Daoy (cell line): ENCODE measurements around the gene DZIP1. TPM values are rescaled to one million over a fixed set of nuclear protein-coding genes. Genes with fewer than 3 reads are reported as not detected.
"Not testable (repeated sequence)": the region's sequence is repeated elsewhere in the genome, so short reads cannot be mapped to it uniquely, and the experiment has no call there.

Experiments used
- DNase-seq: peaks from one replicate; pipeline ENCODE4 v3.0.0-alpha.2; 2015; ENCODE audit warnings: low read depth
- total RNA-seq: library from RNA; depleted of rRNA; stranded (reverse); fragments of >200 nt; shearing (Covaris generic); gene quantifications from 2 replicates; pipeline ENCODE4 v1.2.3, GENCODE V29; 2014

DZIP1 gene
- total RNA-seq, 1 experiment from 2014 or later, result 14.1 TPM

- DNase-seq, result no peak
Measured at GRCh38 chr13:95601906-95602305, 42.6 kb downstream of the DZIP1 start.

- DNase-seq, result no peak
Measured at GRCh38 chr13:95601216-95601615, 43.3 kb downstream of the DZIP1 start.

- no peak for DNase-seq
Measured at GRCh38 chr13:95596701-95597100, 47.8 kb downstream of the DZIP1 start.

- DNase-seq, result no peak
Measured at GRCh38 chr13:95593462-95593861, 51.0 kb downstream of the DZIP1 start.

- no peak for DNase-seq
Measured at GRCh38 chr13:95588721-95589120, 55.8 kb downstream of the DZIP1 start.

GRCh38 chr13:95588134-95588533, 56.4 kb downstream of the DZIP1 start:
- DNase-seq, result no peak

GRCh38 chr13:95585867-95586266, 58.6 kb downstream of the DZIP1 start:
- no peak for DNase-seq

GRCh38 chr13:95579303-95579702, 65.2 kb downstream of the DZIP1 start:
- DNase-seq, result no peak

- peak; percentile 14 for DNase-seq
Measured at GRCh38 chr13:95573221-95573620, 71.3 kb downstream of the DZIP1 start.

- no peak for DNase-seq
Measured at GRCh38 chr13:95571941-95572340, 72.6 kb downstream of the DZIP1 start.

- DNase-seq, result no peak
Measured at GRCh38 chr13:95570016-95570415, 74.5 kb downstream of the DZIP1 start.

- DNase-seq, result no peak
Measured at GRCh38 chr13:95568131-95568530, 76.4 kb downstream of the DZIP1 start.

- not testable (repeated sequence) for DNase-seq
Measured at GRCh38 chr13:95565758-95566157, 78.7 kb downstream of the DZIP1 start.

GRCh38 chr13:95564733-95565291, 79.7 kb downstream of the DZIP1 start:
- DNase-seq, result peak; percentile 21

GRCh38 chr13:95564091-95564490, 80.4 kb downstream of the DZIP1 start:
- no peak for DNase-seq

- no peak for DNase-seq
Measured at GRCh38 chr13:95560387-95560786, 84.1 kb downstream of the DZIP1 start.

- no peak for DNase-seq
Measured at GRCh38 chr13:95559100-95559499, 85.4 kb downstream of the DZIP1 start.

- DNase-seq, result no peak
Measured at GRCh38 chr13:95557013-95557412, 87.5 kb downstream of the DZIP1 start.

- no peak for DNase-seq
Measured at GRCh38 chr13:95553581-95554385, 90.7 kb downstream of the DZIP1 start.

GRCh38 chr13:95552539-95553441, 91.7 kb downstream of the DZIP1 start, which contains the start of gene CLDN10:
Gene CLDN10, plus strand, starts transcription at chr13:95552720. Its CDS starts 34 bp downstream, at chr13:95552754.
- no peak for DNase-seq

GRCh38 chr13:95552208-95552538, 92.3 kb downstream of the DZIP1 start:
- no peak for DNase-seq

- no peak for DNase-seq
Measured at GRCh38 chr13:95547531-95548167, 96.9 kb downstream of the DZIP1 start.
